Liver (tissue), 9 donors: ENCODE data around the gene PLAC9. TPM values are rescaled to one million over a fixed set of nuclear protein-coding genes. Genes with fewer than 3 reads are reported as not detected.

Source experiments
- DNase-seq: peaks from one replicate; pipeline ENCODE4 v3.0.0-alpha.2; 2017; ENCODE audit warnings: low spot score
- H3K27ac ChIP-seq, 2 donors: one replicate each; pipeline ENCODE4 v1.7.0; 2013; ENCODE audit warnings: inconsistent platforms in 2 of 2, low read length in 2 of 2, control low read depth in 1 of 2, low read depth in 1 of 2, mild to moderate bottlenecking in 1 of 2
- H3K27me3 ChIP-seq, 4 donors: one replicate each; pipeline versions ENCODE4 v1.6.1 to v1.7.0; 2013; ENCODE audit warnings: low read length in 3 of 4, inconsistent platforms in 1 of 4, mild to moderate bottlenecking in 1 of 4, moderate library complexity in 1 of 4; ENCODE audit not compliant: control insufficient read depth in 4 of 4, insufficient read depth in 4 of 4
- H3K36me3 ChIP-seq, 4 donors: one replicate each; pipeline versions ENCODE4 v1.6.1 to v1.7.0; 2013; ENCODE audit warnings: low read length in 3 of 4, mild to moderate bottlenecking in 3 of 4, low read depth in 1 of 4, moderate library complexity in 1 of 4; ENCODE audit not compliant: control insufficient read depth in 4 of 4, insufficient read depth in 3 of 4
- H3K4me1 ChIP-seq, 4 donors: one replicate each; pipeline versions ENCODE4 v1.6.1 to v1.7.0; 2013; ENCODE audit warnings: low read length in 3 of 4, mild to moderate bottlenecking in 3 of 4, moderate library complexity in 1 of 4; ENCODE audit not compliant: control insufficient read depth in 4 of 4, insufficient read depth in 4 of 4
- H3K4me3 ChIP-seq, 3 donors: one replicate each; pipeline versions ENCODE4 v1.6.1 to v1.7.0; 2013; ENCODE audit warnings: low read length in 3 of 3, control low read depth in 1 of 3, low read depth in 1 of 3, mild to moderate bottlenecking in 1 of 3
- H3K9ac ChIP-seq, 2 donors: one replicate each; pipeline ENCODE4 v1.7.0; 2013; ENCODE audit warnings: low read length in 2 of 2, mild to moderate bottlenecking in 2 of 2, moderate library complexity in 2 of 2, control low read depth in 1 of 2, low read depth in 1 of 2
- H3K9me3 ChIP-seq, 4 donors: one replicate each; pipeline versions ENCODE4 v1.6.1 to v1.7.0; 2013; ENCODE audit warnings: low read length in 3 of 4; ENCODE audit not compliant: control insufficient read depth in 4 of 4
- CTCF ChIP-seq: fragments of 150-350 bp; IDR thresholded peaks from 2 replicates; pipeline ENCODE4 v1.5.1; 2017; ENCODE audit warnings: improper control_type of control experiment, low read depth, low read length; ENCODE audit not compliant: missing input control
- EGR1 ChIP-seq, 2 donors: IDR thresholded peaks; 2 replicates each; pipeline ENCODE4 v1.6.1; 2016 to 2018; ENCODE audit warnings: antibody characterized with exemption in 2 of 2, low read depth in 2 of 2
- FOXA1 ChIP-seq: IDR thresholded peaks from 2 replicates; pipeline ENCODE4 v1.6.1; 2016; ENCODE audit warnings: antibody characterized with exemption
- FOXA2 ChIP-seq: IDR thresholded peaks from 2 replicates; pipeline ENCODE4 v1.6.1; 2016; ENCODE audit warnings: antibody characterized with exemption
- GABPA ChIP-seq, 2 donors: IDR thresholded peaks in 1 of 2; conservative IDR thresholded peaks in 1 of 2; 2 replicates each; pipeline ENCODE4 v1.6.1; 2016; ENCODE audit warnings: antibody characterized with exemption in 2 of 2, mild to moderate bottlenecking in 1 of 2, moderate library complexity in 1 of 2
- JUND ChIP-seq, 2 donors: IDR thresholded peaks; 2 replicates each; pipeline ENCODE4 v1.6.1; 2016; ENCODE audit warnings: antibody characterized with exemption in 2 of 2
- NR2F2 ChIP-seq: IDR thresholded peaks from 2 replicates; pipeline ENCODE4 v1.6.1; 2016; ENCODE audit warnings: antibody characterized with exemption
- RAD21 ChIP-seq, 2 donors: IDR thresholded peaks; 2 replicates each; pipeline ENCODE4 v1.6.1; 2016; ENCODE audit warnings: antibody characterized with exemption in 2 of 2, mild to moderate bottlenecking in 2 of 2
- RXRA ChIP-seq, 2 donors: IDR thresholded peaks; 2 replicates each; pipeline ENCODE4 v1.6.1; 2017 to 2018; ENCODE audit warnings: antibody characterized with exemption in 2 of 2, mild to moderate bottlenecking in 1 of 2
- SP1 ChIP-seq: IDR thresholded peaks from 2 replicates; pipeline ENCODE4 v1.6.1; 2018; ENCODE audit warnings: antibody characterized with exemption, mild to moderate bottlenecking
- TAF1 ChIP-seq: conservative IDR thresholded peaks from 2 replicates; pipeline ENCODE4 v1.6.1; 2016; ENCODE audit warnings: antibody characterized with exemption, mild to moderate bottlenecking
- YY1 ChIP-seq: IDR thresholded peaks from 2 replicates; pipeline ENCODE4 v1.6.1; 2016; ENCODE audit warnings: antibody characterized with exemption, mild to moderate bottlenecking
- ZBTB33 ChIP-seq: IDR thresholded peaks from 2 replicates; pipeline ENCODE4 v1.6.1; 2016; ENCODE audit warnings: antibody characterized with exemption
- WGBS: extraction: QIAGEN DNeasy Blood & Tissue Kit; methylation state at CpG from one replicate; pipeline ENCODE4 v1.1.7; 2013; 5-methylcytosine and 5-hydroxymethylcytosine counted together
- polyA plus RNA-seq, 2 donors: library from polyadenylated mRNA; stranded (reverse) in 1 of 2; unstranded in 1 of 2; fragments of 200-250 nt in 1 of 2; fragments of >200 nt in 1 of 2; fragmentation: Nextera tagmentation in 1 of 2; extraction: Ambion mirVana in 1 of 2; gene quantifications; one replicate each; pipeline versions ENCODE4 v1.2.1 to v1.2.3, GENCODE V29; 2013 to 2015
- total RNA-seq, 2 donors: library from RNA; depleted of rRNA; stranded (reverse); fragments of >200 nt; gene quantifications; one replicate each; pipeline ENCODE4 v1.2.3, GENCODE V29; 2014
- TF ChIP-seq, protein P1 (sequence below): IDR thresholded peaks from 2 replicates; pipeline ENCODE4 v1.6.1; 2016; ENCODE audit warnings: antibody characterized with exemption
- TF ChIP-seq, protein P2 (sequence below): IDR thresholded peaks from 2 replicates; pipeline ENCODE4 v1.6.1; 2016; ENCODE audit warnings: antibody characterized with exemption, mild to moderate bottlenecking
- TF ChIP-seq, protein P3 (sequence below): IDR thresholded peaks from 2 replicates; pipeline ENCODE4 v1.6.1; 2016; ENCODE audit warnings: antibody characterized with exemption
- donor health status: healthy.
- donor health status: healthy.
- donor health status: healthy.
- donor health status: healthy.
- donor health status: healthy.

PLAC9 gene
- total and polyA plus RNA-seq, 4 donors: 0.67 to 5.6 (median 2.1) TPM

DNA sequence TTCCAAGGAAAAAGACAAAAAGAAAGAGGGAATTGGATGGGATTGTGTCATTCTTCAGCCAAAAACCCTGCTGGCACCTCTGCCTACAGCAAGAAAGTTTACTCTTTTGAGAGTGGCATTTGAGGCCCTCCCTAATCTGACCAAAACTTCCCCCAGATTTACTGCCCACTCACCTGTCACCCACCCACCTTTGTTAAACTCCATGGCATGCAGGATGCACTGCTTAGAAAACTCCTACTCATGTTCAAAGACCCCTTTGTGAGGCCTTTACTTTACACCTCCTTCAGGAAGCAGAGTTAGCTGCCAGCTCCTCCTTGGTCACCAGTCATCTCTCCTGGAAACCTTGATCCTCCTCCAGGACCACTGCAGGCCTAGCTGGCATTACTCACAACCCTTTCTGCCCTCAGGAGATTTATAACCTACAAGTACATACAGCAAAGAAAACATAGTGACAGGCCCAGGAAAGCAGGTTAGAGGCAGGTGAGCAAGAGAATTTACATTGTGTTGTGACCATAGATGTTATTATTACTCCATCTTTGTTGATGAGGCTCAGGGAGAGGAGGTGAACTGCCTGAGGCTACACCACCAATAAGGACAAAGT, 10.3 kb upstream of the PLAC9 start:
- no peaks in the 10 kb centered on the region for H3K9me3 ChIP-seq
- no peak overlapping the region for H3K4me3 ChIP-seq
- H3K36me3 ChIP-seq: no peaks in the 10 kb centered on the region
- DNase-seq: no peak
- H3K4me1 ChIP-seq: no peaks in the 10 kb centered on the region
- H3K27ac ChIP-seq: no peak overlapping the region
- TF ChIP-seq EGR1 (IDR thresholded peaks at IDR 0.05; ENCODE audit: low read depth in 2 of 2) (no peak), FOXA1 (no peak), CTCF (no peak), YY1 (no peak), NR2F2 (no peak), TAF1 (no peak), JUND (IDR thresholded peaks at IDR 0.05) (no peak), RAD21 (IDR thresholded peaks at IDR 0.05) (no peak), FOXA2 (no peak), GABPA (IDR thresholded peaks at IDR 0.05 in 1 of 2, conservative IDR thresholded peaks at IDR 0.05 in 1 of 2) (no peak), RXRA (IDR thresholded peaks at IDR 0.05) (no peak), SP1 (no peak)
- TF ChIP-seq, protein P1, sequence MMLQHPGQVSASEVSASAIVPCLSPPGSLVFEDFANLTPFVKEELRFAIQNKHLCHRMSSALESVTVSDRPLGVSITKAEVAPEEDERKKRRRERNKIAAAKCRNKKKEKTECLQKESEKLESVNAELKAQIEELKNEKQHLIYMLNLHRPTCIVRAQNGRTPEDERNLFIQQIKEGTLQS: no peak
- TF ChIP-seq, protein P2, sequence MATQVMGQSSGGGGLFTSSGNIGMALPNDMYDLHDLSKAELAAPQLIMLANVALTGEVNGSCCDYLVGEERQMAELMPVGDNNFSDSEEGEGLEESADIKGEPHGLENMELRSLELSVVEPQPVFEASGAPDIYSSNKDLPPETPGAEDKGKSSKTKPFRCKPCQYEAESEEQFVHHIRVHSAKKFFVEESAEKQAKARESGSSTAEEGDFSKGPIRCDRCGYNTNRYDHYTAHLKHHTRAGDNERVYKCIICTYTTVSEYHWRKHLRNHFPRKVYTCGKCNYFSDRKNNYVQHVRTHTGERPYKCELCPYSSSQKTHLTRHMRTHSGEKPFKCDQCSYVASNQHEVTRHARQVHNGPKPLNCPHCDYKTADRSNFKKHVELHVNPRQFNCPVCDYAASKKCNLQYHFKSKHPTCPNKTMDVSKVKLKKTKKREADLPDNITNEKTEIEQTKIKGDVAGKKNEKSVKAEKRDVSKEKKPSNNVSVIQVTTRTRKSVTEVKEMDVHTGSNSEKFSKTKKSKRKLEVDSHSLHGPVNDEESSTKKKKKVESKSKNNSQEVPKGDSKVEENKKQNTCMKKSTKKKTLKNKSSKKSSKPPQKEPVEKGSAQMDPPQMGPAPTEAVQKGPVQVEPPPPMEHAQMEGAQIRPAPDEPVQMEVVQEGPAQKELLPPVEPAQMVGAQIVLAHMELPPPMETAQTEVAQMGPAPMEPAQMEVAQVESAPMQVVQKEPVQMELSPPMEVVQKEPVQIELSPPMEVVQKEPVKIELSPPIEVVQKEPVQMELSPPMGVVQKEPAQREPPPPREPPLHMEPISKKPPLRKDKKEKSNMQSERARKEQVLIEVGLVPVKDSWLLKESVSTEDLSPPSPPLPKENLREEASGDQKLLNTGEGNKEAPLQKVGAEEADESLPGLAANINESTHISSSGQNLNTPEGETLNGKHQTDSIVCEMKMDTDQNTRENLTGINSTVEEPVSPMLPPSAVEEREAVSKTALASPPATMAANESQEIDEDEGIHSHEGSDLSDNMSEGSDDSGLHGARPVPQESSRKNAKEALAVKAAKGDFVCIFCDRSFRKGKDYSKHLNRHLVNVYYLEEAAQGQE: no peak
- TF ChIP-seq, protein P3, sequence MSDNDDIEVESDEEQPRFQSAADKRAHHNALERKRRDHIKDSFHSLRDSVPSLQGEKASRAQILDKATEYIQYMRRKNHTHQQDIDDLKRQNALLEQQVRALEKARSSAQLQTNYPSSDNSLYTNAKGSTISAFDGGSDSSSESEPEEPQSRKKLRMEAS: no peak
- H3K9ac ChIP-seq: no peak overlapping the region
- H3K27me3 ChIP-seq: no peaks in the 10 kb centered on the region

DNA sequence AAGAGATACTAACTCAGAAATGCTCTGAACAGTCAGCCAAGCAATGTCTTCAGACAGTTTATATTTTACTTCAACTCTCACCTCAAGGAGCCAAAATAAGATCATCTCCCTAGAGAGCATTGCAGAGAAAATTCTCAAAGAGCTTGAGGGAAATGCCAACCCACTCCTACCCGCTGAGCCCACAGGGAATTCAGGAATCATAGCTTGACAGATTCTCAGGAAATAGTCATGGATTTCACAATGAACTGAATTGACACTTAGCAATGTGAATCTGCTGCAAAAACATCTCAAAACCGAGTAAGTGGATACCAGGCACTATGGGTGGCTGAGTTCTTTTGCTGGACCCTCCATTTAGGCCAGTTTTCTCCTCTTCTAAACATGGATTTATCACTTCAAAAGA, 9.8 kb upstream of the PLAC9 start:
- no peak overlapping the region for H3K27ac ChIP-seq
- H3K4me3 ChIP-seq: no peak overlapping the region
- 79% methylated on average over 2 of the region's 2 CpGs for WGBS
- TF ChIP-seq TAF1 (no peak), FOXA2 (no peak), ZBTB33 (no peak)
- H3K27me3 ChIP-seq: no peaks in the 10 kb centered on the region
- no peaks in the 10 kb centered on the region for H3K9me3 ChIP-seq
- no peaks in the 10 kb centered on the region for H3K36me3 ChIP-seq
- H3K9ac ChIP-seq: no peak overlapping the region
- no peaks in the 10 kb centered on the region for H3K4me1 ChIP-seq
- DNase-seq: no peak
